K562 (cell line): ENCODE data around the gene TNPO3. TPM values are rescaled to one million over a fixed set of nuclear protein-coding genes. Genes with fewer than 3 reads are reported as not detected.

Experiments
- ATAC-seq: fragments of 200-7000 bp; cut with Tn5 transposase; 3 replicates; pipeline ENCODE4 v1.9.1; 2020; ENCODE audit warnings: moderate library complexity
- BruUV-seq: library from RNA; stranded (reverse); fragments of 400-500 nt; replicated peaks from 2 replicates; lab custom pipeline; 2021; lab: Mats Ljungman, UMichigan
- CTCF ChIA-PET: fragments of 300-600 bp; formaldehyde crosslinking; extraction: SDS; loops from one replicate; lab custom pipeline; 2021; ENCODE audit warnings: low intra/inter-chr PET ratio; lab: Yijun Ruan, JAX
- POLR2A ChIA-PET: fragments of 300-600, 350-650 bp; sonication (Branson Sonifier 250); formaldehyde crosslinking; extraction: SDS; loops from one replicate; lab custom pipeline; 2021; ENCODE audit warnings: antibody characterized with exemption, inconsistent platforms; lab: Yijun Ruan, JAX
- DNase-seq, 4 experiments: peaks; one replicate each; pipeline versions ENCODE4 v3.0.0 to v3.0.0-alpha.2; 2011 to 2018; ENCODE audit warnings: low spot score in 3 of 4, mixed read lengths in 3 of 4; ENCODE audit errors: extremely low read depth in 1 of 4
- FAIRE-seq: peaks from 2 replicates; lab custom pipeline; 2011; peaks lifted over from hg19 to GRCh38; lab: Jason Lieb, UNC
- H2AFZ ChIP-seq: 2 replicates; pipeline ENCODE4 v1.6.0; 2011; ENCODE audit warnings: low read depth, low read length, control low read depth, inconsistent platforms
- H3K27ac ChIP-seq: fragments of 200-600 bp; 3 replicates; pipeline ENCODE4 v1.8.0; 2011; ENCODE audit warnings: low read depth, mild to moderate bottlenecking, control low read depth, inconsistent platforms, low read length, moderate library complexity, mixed read lengths; ENCODE audit errors: extremely low read depth
- H3K27me3 ChIP-seq, 2 experiments: fragments of 300-600 bp in 1 of 2; 2 replicates in 1 of 2; 3 replicates in 1 of 2; pipeline versions ENCODE4 v1.6.0 to v1.8.0; 2011; ENCODE audit warnings: inconsistent platforms in 2 of 2, low read length in 2 of 2, mild to moderate bottlenecking in 1 of 2, mixed read lengths in 1 of 2, moderate library complexity in 1 of 2; ENCODE audit not compliant: control insufficient read depth in 2 of 2, insufficient read depth in 2 of 2
- H3K36me3 ChIP-seq: fragments of 300-600 bp; 3 replicates; pipeline ENCODE4 v1.8.0; 2011; ENCODE audit warnings: mild to moderate bottlenecking, low read length, inconsistent platforms; ENCODE audit not compliant: control insufficient read depth, insufficient read depth
- H3K4me1 ChIP-seq, 2 experiments: fragments of 200-600 bp in 1 of 2; replicated peaks in 1 of 2; 2 replicates in 1 of 2; 3 replicates in 1 of 2; pipeline versions ENCODE4 v1.5.1 to v1.8.0; 2011; ENCODE audit warnings: inconsistent platforms in 2 of 2, low read length in 2 of 2, mild to moderate bottlenecking in 1 of 2, mixed read lengths in 1 of 2, moderate library complexity in 1 of 2; ENCODE audit not compliant: control insufficient read depth in 2 of 2, insufficient read depth in 2 of 2
- H3K4me2 ChIP-seq: 2 replicates; pipeline ENCODE4 v1.6.1; 2011; ENCODE audit warnings: low read length, control low read depth, inconsistent platforms, mixed read lengths; ENCODE audit not compliant: insufficient read depth
- H3K4me3 ChIP-seq: fragments of 200-600 bp; sonication (generic), shearing (Covaris generic); 2 replicates; pipeline ENCODE4 v1.5.1; 2016; ENCODE audit warnings: control low read depth, inconsistent platforms
- H3K79me2 ChIP-seq: fragments of 200-600 bp; 3 replicates; pipeline ENCODE4 v1.8.0; 2011; ENCODE audit warnings: low read length, inconsistent platforms; ENCODE audit not compliant: control insufficient read depth, insufficient read depth
- H3K9ac ChIP-seq, 2 experiments: 2 replicates each; pipeline versions ENCODE4 v1.6.0 to v1.6.1; 2011; ENCODE audit warnings: low read depth in 2 of 2, low read length in 2 of 2, control low read depth in 1 of 2, inconsistent platforms in 1 of 2, mild to moderate bottlenecking in 1 of 2, mixed read lengths in 1 of 2; ENCODE audit not compliant: insufficient read depth in 1 of 2
- H3K9me1 ChIP-seq: one replicate; pipeline ENCODE4 v1.6.0; 2011; ENCODE audit warnings: inconsistent platforms, mild to moderate bottlenecking, low read length, moderate library complexity; ENCODE audit not compliant: control insufficient read depth, insufficient read depth
- H3K9me3 ChIP-seq: replicated peaks from 2 replicates; pipeline ENCODE4 v1.5.1; 2011; ENCODE audit warnings: low read depth, low read length, inconsistent platforms; ENCODE audit not compliant: control insufficient read depth, insufficient read depth
- H4K20me1 ChIP-seq: replicated peaks from 2 replicates; pipeline ENCODE4 v1.6.1; 2011; ENCODE audit warnings: low read length, inconsistent platforms, mixed read lengths; ENCODE audit not compliant: control insufficient read depth, insufficient read depth
- ARID3B ChIP-seq: fragments of 250-450 bp; sonication (Bioruptor Pico); IDR thresholded peaks from 2 replicates; pipeline ENCODE4 v1.4.0; 2020; ENCODE audit warnings: borderline replicate concordance
- CREB1 ChIP-seq, 2 experiments: sonication (generic) in 1 of 2; formaldehyde crosslinking in 1 of 2; IDR thresholded peaks; 2 replicates each; pipeline versions ENCODE4 v1.6.1 to v1.8.0; 2012 to 2022; ENCODE audit warnings: inconsistent platforms in 1 of 2, mild to moderate bottlenecking in 1 of 2, missing genetic modification reagents in 1 of 2, moderate library complexity in 1 of 2
- FOXK2 ChIP-seq, 2 experiments: fragments of 450-650 bp; IDR thresholded peaks in 1 of 2; conservative IDR thresholded peaks in 1 of 2; 2 replicates each; pipeline ENCODE4 v1.6.1; 2016; ENCODE audit warnings: low read depth in 2 of 2, mild to moderate bottlenecking in 1 of 2
- FOXO4 ChIP-seq: fragments of 450-650 bp; formaldehyde crosslinking; IDR thresholded peaks from 2 replicates; pipeline ENCODE4 v1.4.0; 2020; ENCODE audit warnings: mild to moderate bottlenecking, moderate library complexity
- GABPB1 ChIP-seq: sonication (generic); formaldehyde crosslinking; IDR thresholded peaks from 2 replicates; pipeline ENCODE4 v1.8.0; 2022; ENCODE audit warnings: mild to moderate bottlenecking, missing genetic modification reagents
- IRF2 ChIP-seq: sonication (generic); formaldehyde crosslinking; IDR thresholded peaks from 2 replicates; pipeline ENCODE4 v1.8.1; 2022; ENCODE audit warnings: mild to moderate bottlenecking, missing genetic modification reagents
- NFE2 ChIP-seq: IDR thresholded peaks from 2 replicates; pipeline ENCODE4 v1.6.1; 2014; ENCODE audit warnings: antibody characterized with exemption, low read depth
- NFXL1 ChIP-seq: fragments of 450-650 bp; formaldehyde crosslinking; IDR thresholded peaks from 2 replicates; pipeline ENCODE4 v1.4.0; 2021; ENCODE audit warnings: mild to moderate bottlenecking
- ZBTB1 ChIP-seq: sonication (generic); formaldehyde crosslinking; IDR thresholded peaks from 2 replicates; pipeline ENCODE4 v1.8.1; 2023; ENCODE audit warnings: missing genetic modification reagents, low read depth, mild to moderate bottlenecking, borderline replicate concordance
- in situ Hi-C: fragments of 300-500 bp; cut with MboI; formaldehyde crosslinking; loops from 4 replicates; pipeline ENCODE4 v1.15.0; 2018; ENCODE audit warnings: inconsistent platforms, mixed read lengths
- intact Hi-C: fragments of 100-400 bp; cut with micrococcal nuclease; formaldehyde crosslinking; loops from 2 replicates; pipeline ENCODE4 v1.14.2; 2022
- polyA plus RNA-seq, 8 experiments: library from polyadenylated mRNA; depleted of rRNA in 4 of 8; stranded (reverse) in 5 of 8; unstranded in 3 of 8; fragments of >200 nt; fragmentation: Nextera tagmentation in 2 of 8; fragmentation: Illumina TruSeq in 1 of 8; extraction: Ambion mirVana in 2 of 8; extraction: Trizol in 1 of 8; gene quantifications; 2 replicates each; pipeline versions ENCODE4 v1.2.1 to v1.2.3, GENCODE V29; 2011 to 2014; ENCODE audit warnings: inconsistent platforms in 1 of 8, missing spikeins in 1 of 8
- total RNA-seq, 7 experiments: library from RNA; depleted of rRNA in 6 of 7; stranded (reverse); fragments of >200 nt in 6 of 7; fragmentation: Illumina TruSeq in 2 of 7; extraction: Trizol in 2 of 7; gene quantifications; 2 replicates each; pipeline versions ENCODE4 v1.2.1 to v1.2.3, GENCODE V29; 2011 to 2021; ENCODE audit warnings: low replicate concordance in 1 of 7

TNPO3 gene
- total and polyA plus RNA-seq, 9 of the 15 experiments (the other 6 are each of a cell fraction or from before 2014, with no cell fraction given) = 35.8 to 125 (median 110) TPM

GRCh38 chr7:128955981-128956380 lies 98.9 kb downstream of the TNPO3 start:
- Histone ChIP-seq H3K36me3 (peaks cover 84% of the 10 kb centered on the region), H3K4me1 (no peaks in the 10 kb centered on the region), H2AFZ (no peak overlapping the region), H3K9me3 (no peaks in the 10 kb centered on the region), H3K4me2 (no peak overlapping the region), H4K20me1 (no peaks in the 10 kb centered on the region), H3K27me3 (no peaks in the 10 kb centered on the region), H3K79me2 (no peaks in the 10 kb centered on the region), H3K9ac (no peak overlapping the region), H3K4me3 (no peak overlapping the region), H3K9me1 (no peaks in the 10 kb centered on the region), H3K27ac (no peak overlapping the region)
- TF ChIP-seq GABPB1 (CRISPR knock-in tag) (no peak), ARID3B (CRISPR knock-in tag) (no peak), FOXK2 (conservative IDR thresholded peaks at IDR 0.05 in 1 of 2, IDR thresholded peaks at IDR 0.05 in 1 of 2; ENCODE audit: low read depth in 2 of 2) (no peak), IRF2 (CRISPR knock-in tag) (no peak), CREB1 (IDR thresholded peaks at IDR 0.05) (no peak), CREB1 (CRISPR knock-in tag; IDR thresholded peaks at IDR 0.05) (no peak), FOXO4 (no peak), NFXL1 (no peak), NFE2 (no peak), ZBTB1 (CRISPR knock-in tag) (no peak)
- no TSS peak for BruUV-seq
- ChIA-PET POLR2A (interaction anchor here (1.0 to 3.7 kb wide), 5 partner anchors 7 to 34 kb away, joined by 3 to 28 read pairs (median 3); no protein-coding TSS in a partner anchor), CTCF (no interaction called here)
- ATAC-seq (no peak), FAIRE-seq (no peak), DNase-seq (no peak)
- in situ Hi-C loops = no loop called here
- intact Hi-C loops = no loop called here
